Duodenal mucosa (tissue), 2 donors: ENCODE results near the gene MMS19.

Experiments used
- H3K27ac ChIP-seq: one replicate; pipeline ENCODE4 v1.7.0; 2013; ENCODE audit warnings: low read depth, low read length
- H3K27me3 ChIP-seq, 2 donors: one replicate each; pipeline ENCODE4 v1.7.0; 2013; ENCODE audit warnings: low read length in 2 of 2, control low read depth in 1 of 2; ENCODE audit not compliant: insufficient read depth in 2 of 2, control insufficient read depth in 1 of 2
- H3K36me3 ChIP-seq, 2 donors: one replicate each; pipeline ENCODE4 v1.7.0; 2013; ENCODE audit warnings: low read length in 2 of 2, control low read depth in 1 of 2; ENCODE audit not compliant: insufficient read depth in 2 of 2, control insufficient read depth in 1 of 2
- H3K4me1 ChIP-seq, 2 donors: one replicate each; pipeline ENCODE4 v1.7.0; 2013; ENCODE audit warnings: low read length in 2 of 2, control low read depth in 1 of 2; ENCODE audit not compliant: insufficient read depth in 2 of 2, control insufficient read depth in 1 of 2
- H3K4me3 ChIP-seq, 2 donors: one replicate each; pipeline ENCODE4 v1.7.0; 2013; ENCODE audit warnings: low read length in 2 of 2, low read depth in 1 of 2
- H3K9ac ChIP-seq, 2 donors: one replicate each; pipeline ENCODE4 v1.7.0; 2013; ENCODE audit warnings: low read length in 2 of 2, low read depth in 1 of 2
- H3K9me3 ChIP-seq, 2 donors: one replicate each; pipeline ENCODE4 v1.7.0; 2013; ENCODE audit warnings: low read length in 2 of 2, control low read depth in 1 of 2; ENCODE audit not compliant: control insufficient read depth in 1 of 2

MMS19 gene, protein sequence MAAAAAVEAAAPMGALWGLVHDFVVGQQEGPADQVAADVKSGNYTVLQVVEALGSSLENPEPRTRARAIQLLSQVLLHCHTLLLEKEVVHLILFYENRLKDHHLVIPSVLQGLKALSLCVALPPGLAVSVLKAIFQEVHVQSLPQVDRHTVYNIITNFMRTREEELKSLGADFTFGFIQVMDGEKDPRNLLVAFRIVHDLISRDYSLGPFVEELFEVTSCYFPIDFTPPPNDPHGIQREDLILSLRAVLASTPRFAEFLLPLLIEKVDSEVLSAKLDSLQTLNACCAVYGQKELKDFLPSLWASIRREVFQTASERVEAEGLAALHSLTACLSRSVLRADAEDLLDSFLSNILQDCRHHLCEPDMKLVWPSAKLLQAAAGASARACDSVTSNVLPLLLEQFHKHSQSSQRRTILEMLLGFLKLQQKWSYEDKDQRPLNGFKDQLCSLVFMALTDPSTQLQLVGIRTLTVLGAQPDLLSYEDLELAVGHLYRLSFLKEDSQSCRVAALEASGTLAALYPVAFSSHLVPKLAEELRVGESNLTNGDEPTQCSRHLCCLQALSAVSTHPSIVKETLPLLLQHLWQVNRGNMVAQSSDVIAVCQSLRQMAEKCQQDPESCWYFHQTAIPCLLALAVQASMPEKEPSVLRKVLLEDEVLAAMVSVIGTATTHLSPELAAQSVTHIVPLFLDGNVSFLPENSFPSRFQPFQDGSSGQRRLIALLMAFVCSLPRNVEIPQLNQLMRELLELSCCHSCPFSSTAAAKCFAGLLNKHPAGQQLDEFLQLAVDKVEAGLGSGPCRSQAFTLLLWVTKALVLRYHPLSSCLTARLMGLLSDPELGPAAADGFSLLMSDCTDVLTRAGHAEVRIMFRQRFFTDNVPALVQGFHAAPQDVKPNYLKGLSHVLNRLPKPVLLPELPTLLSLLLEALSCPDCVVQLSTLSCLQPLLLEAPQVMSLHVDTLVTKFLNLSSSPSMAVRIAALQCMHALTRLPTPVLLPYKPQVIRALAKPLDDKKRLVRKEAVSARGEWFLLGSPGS

DNA sequence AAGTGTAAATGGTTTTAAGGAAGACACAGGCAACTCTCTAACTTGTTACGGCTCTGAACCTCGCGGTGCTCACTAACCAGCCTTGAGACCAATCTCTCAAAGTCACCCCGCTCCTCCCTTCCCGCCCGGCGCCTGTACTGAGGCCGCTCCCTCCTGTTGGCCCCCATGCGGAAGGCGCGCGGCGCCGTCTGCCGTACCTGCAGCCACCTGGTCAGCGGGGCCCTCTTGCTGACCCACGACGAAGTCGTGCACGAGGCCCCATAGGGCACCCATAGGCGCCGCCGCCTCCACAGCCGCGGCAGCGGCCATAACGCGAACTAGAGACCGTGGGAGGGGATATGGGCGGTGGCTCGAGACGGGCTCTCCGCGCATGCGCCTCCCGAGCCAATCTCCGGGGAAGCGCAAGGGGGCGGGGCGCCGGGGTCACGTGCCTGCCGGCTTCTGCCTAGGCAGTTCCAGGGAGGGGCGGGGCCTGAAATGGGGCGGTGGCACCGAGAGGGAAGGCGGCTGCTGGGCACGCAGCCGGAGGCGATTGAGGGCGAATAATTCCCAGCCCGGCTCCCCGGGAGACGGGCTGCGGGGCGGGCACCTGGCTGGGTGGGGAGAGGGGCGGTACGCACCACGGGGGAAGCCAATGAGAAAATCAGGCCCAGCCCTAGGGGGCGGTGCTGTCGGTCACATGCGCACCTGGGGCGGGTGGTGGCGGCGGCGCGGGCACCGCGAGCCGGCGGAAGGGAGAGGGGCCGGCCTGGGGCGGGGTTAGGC lies at the start of gene MMS19:
Gene MMS19 (minus strand): TSS at position 347 of the 765 bp plus-strand sequence. CDS start 38 bp downstream, at position 309.
- peak within 1 kb of the TSS; percentile 90 for H3K27ac ChIP-seq
- H3K4me3 ChIP-seq = peak within 1 kb of the TSS; percentile 98 to 99
- H3K27me3 ChIP-seq = peaks cover 12 to 13% of the 10 kb centered on the region in 2 donors
- no peaks in the 10 kb centered on the region for H3K36me3 ChIP-seq
- peaks cover 16 to 32% of the 10 kb centered on the region in 2 donors for H3K4me1 ChIP-seq
- no peaks in the 10 kb centered on the region for H3K9me3 ChIP-seq
- peak within 1 kb of the TSS; percentile 74 to 90 for H3K9ac ChIP-seq

DNA sequence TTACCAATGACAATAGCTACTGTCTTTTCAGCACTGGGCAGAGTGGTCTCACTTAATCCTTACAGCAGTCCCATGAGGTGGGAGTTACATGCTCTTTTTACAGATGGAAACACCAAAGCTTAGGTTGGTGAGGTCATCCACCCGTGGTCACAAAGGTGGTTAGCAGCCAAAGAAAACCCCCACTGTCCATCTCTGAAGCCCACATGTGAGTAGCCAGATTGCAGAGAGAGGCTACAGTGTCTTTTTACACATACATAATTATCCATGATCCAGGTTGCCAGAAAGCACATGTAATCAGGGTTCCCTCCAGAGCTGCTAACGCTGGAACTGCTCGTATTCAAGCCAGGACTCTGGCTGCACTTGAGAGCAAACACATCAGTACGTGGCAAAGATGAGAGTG lies 49.7 kb upstream of the MMS19 start:
- Histone ChIP-seq H3K27ac (no peak overlapping the region), H3K27me3 (no peaks in the 10 kb centered on the region), H3K4me3 (no peak overlapping the region), H3K36me3 (no peaks in the 10 kb centered on the region), H3K4me1 (peaks cover under 1 to 7% of the 10 kb centered on the region in 2 donors), H3K9me3 (no peaks in the 10 kb centered on the region), H3K9ac (no peak overlapping the region)

DNA sequence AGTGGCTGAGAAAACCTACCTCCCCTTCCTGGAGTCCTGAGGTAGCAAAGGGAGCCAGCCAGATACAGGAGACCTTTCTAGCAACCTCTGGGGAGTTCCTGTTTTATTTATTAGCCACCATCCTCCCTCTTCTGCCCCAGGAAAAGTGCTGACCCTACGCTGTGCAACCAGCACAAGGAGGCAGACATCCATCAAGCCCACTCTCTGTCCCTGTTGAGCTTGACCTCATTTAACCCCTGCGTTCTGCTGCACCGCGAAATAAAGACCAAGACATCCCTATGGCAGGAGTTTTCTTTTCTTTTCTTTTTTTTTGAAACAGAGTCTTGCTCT lies 49.0 kb upstream of the MMS19 start:
- Histone ChIP-seq H3K36me3 (no peaks in the 10 kb centered on the region), H3K9me3 (no peaks in the 10 kb centered on the region), H3K9ac (no peak overlapping the region), H3K4me3 (no peak overlapping the region), H3K27me3 (no peaks in the 10 kb centered on the region), H3K27ac (no peak overlapping the region), H3K4me1 (peaks cover 8 to 14% of the 10 kb centered on the region in 2 donors)

DNA sequence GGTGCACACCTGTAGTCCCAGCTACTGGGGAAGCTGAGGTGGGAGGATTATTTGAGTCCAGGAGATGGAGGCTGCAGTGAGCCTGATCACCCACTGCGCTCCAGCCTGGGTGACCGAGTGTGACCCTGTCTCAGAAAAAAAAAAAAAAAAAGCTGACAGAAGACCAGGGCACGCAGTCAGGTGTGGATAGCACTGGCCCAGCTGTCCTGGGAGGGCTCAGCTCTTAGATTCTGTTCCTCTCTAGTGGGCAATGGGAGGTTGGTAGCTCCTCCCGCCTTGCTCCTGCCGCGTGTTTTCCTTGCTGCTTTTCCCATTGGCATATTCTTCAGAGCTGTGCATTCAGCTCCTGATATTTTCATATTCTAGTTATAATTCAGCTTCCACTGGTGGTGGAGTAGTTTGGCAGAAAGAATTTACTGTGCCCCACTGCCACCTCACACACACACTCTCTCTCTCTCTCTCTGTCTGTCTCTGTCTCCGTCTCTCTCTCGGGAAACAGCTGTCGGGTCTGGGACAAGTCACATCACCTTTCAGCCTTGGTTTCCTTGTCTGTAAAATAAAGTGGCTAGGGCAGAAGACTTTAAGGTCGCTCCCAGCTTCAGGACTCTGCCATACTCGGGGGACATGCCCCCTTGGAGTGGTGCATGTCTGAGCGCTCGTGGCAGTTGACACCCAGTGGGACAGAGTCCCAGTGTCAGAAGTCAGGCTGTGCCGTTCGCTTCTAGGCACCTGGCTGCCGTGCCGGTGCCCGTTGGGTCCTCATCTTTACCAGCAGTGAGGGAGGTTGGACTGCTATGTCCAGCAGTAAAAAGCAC lies 48.4 kb upstream of the MMS19 start:
- H3K4me1 ChIP-seq = peaks cover 11 to 14% of the 10 kb centered on the region in 2 donors

DNA sequence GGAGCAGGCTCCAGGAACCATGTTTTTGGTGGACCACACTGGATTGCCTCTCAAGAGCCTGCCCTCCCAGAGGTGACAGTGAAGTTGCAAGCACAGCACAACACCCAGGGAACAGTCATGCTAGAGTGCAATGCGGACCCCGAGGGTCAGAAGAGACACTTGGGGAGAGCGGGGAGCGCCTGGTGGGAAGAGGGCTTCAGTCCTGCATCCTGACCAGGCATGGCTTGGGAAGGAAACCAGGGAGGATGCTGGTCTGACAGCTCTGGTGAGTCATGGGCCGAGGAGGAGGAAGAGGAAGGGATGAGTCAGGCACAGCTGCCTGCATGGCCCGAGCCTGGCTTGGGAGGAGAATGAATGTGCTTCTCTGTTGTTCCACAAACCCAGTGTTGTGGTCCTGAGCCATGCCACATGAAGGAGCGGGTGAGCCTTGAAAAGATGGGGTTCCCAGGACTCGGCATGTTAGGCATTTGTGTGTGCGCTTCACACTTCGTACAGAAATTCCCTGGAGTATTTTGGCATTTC lies 44.9 kb upstream of the MMS19 start:
- Histone ChIP-seq H3K9ac (no peak overlapping the region), H3K36me3 (no peaks in the 10 kb centered on the region), H3K9me3 (no peaks in the 10 kb centered on the region), H3K4me3 (no peak overlapping the region), H3K27ac (peak overlapping the region; percentile 81), H3K27me3 (no peaks in the 10 kb centered on the region), H3K4me1 (peaks cover 11 to 14% of the 10 kb centered on the region in 2 donors)

More for the DNA sequence above, 48.4 kb upstream of the MMS19 start:
- Histone ChIP-seq H3K4me3 (no peak overlapping the region), H3K9ac (no peak overlapping the region), H3K9me3 (no peaks in the 10 kb centered on the region), H3K27ac (no peak overlapping the region), H3K36me3 (no peaks in the 10 kb centered on the region), H3K27me3 (no peaks in the 10 kb centered on the region)

DNA sequence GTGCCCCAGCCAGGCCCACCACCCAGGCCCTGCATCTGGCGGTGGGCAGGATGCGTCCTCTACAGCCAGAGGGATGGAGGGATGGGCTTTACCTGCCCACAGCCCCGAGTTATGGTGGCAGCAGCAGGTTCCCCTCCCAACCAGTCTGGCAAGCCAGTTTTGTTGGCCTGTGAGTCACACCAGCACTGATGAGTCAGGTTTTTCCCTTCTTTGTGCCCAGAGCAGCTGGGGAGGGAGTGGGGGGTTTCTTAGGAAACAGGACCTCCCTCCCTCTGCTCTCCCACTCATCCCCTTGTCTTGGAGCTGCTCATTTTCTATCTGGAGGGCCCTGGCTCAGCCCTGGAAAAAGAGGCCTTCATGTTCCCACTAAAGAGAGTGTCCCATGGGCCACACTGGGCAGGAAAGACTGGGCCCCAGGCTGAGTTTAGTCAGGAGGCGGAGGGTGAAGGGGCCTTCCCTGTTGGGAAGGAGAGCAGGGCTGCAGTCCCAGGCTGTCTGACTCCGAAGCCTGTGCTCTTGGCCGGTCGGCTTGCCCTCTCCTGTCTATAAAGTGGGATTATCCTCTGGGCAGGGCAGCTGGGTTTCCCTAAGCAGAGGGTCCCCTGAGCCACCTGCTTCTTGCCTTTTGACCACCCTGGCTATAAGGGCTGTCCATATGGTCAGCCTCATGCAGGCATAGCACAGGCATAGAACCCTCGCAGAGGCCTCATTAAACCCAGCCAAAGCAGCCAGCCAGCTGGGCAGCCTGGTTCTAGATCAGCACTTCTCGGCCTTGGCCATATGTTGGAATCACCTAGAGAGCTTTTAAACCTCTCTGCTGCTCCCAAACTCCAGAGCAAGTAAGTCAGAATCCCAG lies 44.2 kb upstream of the MMS19 start:
- H3K4me3 ChIP-seq = no peak overlapping the region

DNA sequence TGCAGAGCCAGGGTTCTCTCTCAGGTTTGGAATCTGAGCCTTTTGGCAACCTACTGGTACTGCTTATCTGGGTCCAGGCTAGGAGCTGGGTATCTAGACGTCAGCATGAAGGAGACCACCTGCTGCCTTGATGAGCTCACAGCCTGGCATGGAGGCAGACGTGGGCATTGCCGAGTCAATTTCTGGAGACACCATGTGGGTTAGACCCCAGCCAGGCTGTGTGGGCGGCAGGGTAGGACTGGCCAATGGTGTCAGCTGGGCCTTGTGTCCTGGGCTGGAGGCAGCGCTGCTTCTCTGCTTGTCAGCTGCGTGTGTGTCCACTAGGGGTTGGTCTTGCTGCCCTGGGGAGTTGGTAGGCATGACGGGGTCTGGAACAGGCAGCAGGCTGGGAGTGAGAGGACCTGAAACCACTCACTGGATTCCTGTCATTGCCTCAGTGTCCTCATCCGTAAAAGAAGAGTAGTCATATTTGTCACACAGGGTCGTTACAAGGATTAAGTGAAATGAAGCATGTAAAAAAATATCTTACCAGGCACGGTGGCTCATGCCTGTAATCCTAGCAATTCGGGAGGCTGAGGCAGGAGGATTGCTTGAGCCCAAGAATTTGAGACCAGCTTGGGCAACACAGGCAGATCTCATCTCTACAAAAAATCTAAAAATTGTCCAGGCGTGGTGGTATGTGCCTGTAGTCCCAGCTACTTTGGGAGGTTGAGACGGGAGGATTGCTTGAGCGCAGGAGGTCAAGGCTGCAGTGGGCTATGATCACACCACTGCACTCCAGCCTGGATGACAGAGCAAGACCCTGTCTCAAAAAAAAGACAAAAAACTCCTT lies 42.7 kb upstream of the MMS19 start:
- Histone ChIP-seq H3K36me3 (no peaks in the 10 kb centered on the region), H3K27me3 (no peaks in the 10 kb centered on the region), H3K9me3 (no peaks in the 10 kb centered on the region), H3K27ac (no peak overlapping the region), H3K4me1 (peaks cover 11 to 14% of the 10 kb centered on the region in 2 donors), H3K4me3 (no peak overlapping the region), H3K9ac (no peak overlapping the region)

More for the DNA sequence above, 44.2 kb upstream of the MMS19 start:
- Histone ChIP-seq H3K9me3 (no peaks in the 10 kb centered on the region), H3K27ac (peak overlapping the region; percentile 81), H3K4me1 (peaks cover 11 to 14% of the 10 kb centered on the region in 2 donors), H3K27me3 (no peaks in the 10 kb centered on the region), H3K36me3 (no peaks in the 10 kb centered on the region), H3K9ac (no peak overlapping the region)

DNA sequence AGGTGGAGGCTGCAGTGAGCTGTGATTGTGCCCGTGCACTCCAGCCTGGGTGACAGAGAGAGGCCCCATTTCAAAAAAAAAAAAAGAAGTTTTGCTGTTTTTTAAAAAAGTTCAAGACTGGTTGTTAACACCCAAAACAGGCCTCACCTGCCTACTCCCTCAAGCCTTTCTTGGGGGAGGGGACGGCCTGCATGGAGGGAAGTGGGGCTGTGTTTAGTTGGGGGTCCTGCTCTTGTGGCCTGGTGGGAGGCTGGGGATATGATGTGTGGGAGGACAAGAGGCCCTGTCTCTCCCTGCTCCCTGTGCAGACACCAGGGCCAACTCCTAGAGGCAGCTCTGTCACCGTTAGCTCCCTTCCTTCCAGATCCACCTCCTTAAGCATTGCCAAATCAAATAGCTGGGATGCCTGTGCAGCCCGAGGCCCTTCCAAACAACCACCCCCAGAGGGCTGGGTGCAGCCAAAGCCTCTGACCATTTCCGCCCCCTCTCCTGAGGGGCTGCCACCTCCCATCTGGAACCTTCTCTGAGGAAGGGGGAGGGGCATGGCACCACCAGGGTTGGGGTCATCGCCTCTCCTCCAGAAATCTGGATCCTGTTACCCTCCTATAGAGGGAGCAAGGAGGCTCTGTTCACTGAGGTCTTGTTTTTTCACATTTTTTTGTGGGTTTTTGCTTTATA lies 41.4 kb upstream of the MMS19 start:
- Histone ChIP-seq H3K9me3 (no peaks in the 10 kb centered on the region), H3K27me3 (no peaks in the 10 kb centered on the region), H3K9ac (no peak overlapping the region), H3K4me3 (no peak overlapping the region), H3K36me3 (no peaks in the 10 kb centered on the region), H3K4me1 (peaks cover 11 to 14% of the 10 kb centered on the region in 2 donors), H3K27ac (no peak overlapping the region)
